HG03575 (cell line): ENCODE results near the gene PTP4A2.

Experiments used
- ATAC-seq: cut with Tn5 transposase; IDR thresholded peaks from one replicate; pipeline ENCODE4 v1.9.1; 2021; ENCODE audit not compliant: unreplicated experiment, insufficient number of reproducible peaks, low FRiP score; ENCODE audit errors: extremely low read depth

The PTP4A2 gene

GRCh38 chr1:31871703-31872102 is 66.5 kb downstream of the PTP4A2 start:
- ATAC-seq, result no peak

- no peak for ATAC-seq
Observed at GRCh38 chr1:31870086-31870736, 68.0 kb downstream of the PTP4A2 start.

DNA sequence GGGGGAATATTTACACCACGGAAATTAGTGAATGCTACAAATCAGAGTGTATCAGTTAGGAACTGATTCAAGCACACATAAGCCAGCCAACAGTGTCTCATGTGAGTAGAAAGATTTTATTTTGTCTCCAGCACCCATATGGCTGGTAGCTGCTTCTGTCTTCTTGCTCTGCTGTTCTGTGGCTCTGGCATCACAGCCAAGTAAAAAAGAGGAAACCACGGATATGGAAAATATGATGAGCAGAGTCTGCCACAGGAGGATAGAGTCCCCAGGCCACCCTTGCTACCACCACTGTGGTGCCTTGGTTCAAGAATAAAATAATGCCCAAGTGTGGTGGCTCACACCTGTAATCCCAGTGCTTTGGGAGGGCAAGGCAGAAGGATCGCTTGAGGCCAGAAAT is 68.7 kb downstream of the PTP4A2 start:
- no peak for ATAC-seq

DNA sequence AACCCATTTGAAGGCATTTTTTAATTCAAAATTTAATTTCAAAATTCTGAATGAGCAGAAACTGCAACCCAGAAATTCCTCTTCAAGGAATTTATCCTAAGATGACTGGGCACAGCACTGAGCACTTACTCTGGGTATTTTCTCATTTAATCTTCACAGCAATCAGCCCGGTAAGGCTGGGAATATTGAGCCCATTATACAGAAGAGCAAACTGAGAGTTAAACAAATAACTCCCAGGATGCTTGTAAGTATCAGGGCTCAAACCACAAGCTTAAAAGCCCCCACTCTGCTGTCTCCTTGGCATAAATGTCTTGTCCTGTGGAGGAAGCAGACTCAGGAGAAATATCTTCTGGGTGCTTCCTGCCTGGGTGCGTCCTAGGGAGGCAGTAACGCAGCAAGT is 69.3 kb downstream of the PTP4A2 start:
- no peak for ATAC-seq

GRCh38 chr1:31867546-31867945 is 70.6 kb downstream of the PTP4A2 start:
- no peak for ATAC-seq

DNA sequence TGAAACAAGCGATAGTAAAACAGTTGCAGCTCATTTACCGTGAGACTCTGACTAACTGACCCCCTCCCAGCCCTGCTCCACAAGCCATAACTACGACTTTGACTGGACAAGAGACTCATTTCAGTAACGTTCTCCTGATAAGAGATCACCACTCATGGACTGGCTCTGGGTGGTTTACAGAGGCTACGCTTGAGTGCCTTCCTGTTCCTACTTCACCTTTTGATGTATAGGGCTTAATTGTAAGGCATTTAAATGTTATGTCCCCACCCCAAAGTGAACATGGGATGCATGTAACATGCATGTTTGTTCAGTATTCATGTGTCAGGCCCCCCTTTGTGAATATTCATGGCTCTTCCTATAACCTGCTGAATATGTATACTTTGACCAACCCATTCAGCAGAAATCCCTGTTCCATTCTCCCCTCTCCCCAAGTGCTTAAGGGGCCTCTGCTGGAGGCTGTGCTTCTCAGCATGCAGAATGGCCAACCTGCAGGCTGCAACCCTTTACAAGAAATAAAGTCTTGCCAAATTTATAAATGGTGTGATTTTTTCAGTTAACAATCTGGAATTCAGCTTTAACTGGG is 71.6 kb downstream of the PTP4A2 start:
- ATAC-seq, result no peak

DNA sequence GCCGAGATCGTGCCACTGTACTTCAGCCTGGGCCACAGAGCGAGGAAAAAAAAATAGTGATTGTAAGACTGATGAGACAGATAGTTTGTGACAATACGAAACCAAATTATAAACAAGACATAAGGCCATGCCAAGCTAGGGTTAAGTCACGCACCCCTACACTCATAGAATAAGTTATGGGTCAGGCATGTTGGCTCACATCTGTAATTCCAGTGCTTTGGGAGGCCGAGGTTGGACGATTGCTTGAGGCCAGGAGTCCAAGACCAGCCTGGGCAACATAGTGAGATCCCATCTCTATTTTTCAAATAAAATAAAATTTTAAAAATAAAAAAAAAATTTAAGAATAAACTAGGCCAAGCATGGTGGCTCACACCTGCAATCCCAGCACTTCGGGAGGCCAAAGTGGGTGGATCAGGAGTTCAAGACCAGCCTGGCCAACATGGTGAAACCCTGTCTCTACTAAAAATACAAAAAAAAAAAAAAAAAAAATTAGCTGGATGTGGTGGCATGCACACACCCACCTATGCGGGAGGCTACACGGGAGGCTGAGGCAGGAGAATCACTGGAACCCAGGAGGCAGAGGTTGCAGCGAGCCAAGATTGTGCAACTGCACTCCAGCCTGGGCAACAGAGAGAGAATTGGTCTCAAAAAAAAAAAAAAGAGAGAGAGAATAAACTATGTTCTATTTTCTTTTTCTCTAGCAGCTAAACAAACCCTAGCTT is 72.3 kb downstream of the PTP4A2 start:
- no peak for ATAC-seq

- no peak for ATAC-seq
Observed at GRCh38 chr1:31862071-31862470, 76.1 kb downstream of the PTP4A2 start.

GRCh38 chr1:31861346-31861745 is 76.8 kb downstream of the PTP4A2 start:
- ATAC-seq, result no peak

- no peak for ATAC-seq
Observed at GRCh38 chr1:31860581-31860980, 77.6 kb downstream of the PTP4A2 start.

- ATAC-seq, result no peak
Observed at GRCh38 chr1:31859719-31860118, 78.4 kb downstream of the PTP4A2 start.

GRCh38 chr1:31859044-31859443 is 79.1 kb downstream of the PTP4A2 start:
- no peak for ATAC-seq

DNA sequence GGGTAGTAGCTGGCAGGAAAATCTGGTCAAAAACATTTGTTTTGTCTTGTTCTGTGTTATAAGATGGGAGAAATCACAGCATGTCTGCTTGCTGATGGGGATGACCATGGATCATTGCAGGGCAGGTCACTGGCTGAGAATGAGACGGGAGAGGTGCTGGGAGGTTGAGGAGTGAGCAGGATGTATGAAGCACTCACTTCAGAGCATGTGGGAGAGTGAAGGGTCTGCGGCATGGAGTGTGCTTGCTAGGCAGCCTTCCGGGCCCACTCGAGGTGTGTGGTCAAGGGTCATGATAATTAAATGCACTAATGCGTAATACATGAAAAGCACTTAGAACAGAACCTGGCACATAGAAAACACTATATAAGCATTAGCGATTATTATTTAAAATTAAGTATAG is 80.3 kb downstream of the PTP4A2 start:
- no peak for ATAC-seq
